ENCODE measurements around the gene ZNF273.

ZNF273 gene

DNA sequence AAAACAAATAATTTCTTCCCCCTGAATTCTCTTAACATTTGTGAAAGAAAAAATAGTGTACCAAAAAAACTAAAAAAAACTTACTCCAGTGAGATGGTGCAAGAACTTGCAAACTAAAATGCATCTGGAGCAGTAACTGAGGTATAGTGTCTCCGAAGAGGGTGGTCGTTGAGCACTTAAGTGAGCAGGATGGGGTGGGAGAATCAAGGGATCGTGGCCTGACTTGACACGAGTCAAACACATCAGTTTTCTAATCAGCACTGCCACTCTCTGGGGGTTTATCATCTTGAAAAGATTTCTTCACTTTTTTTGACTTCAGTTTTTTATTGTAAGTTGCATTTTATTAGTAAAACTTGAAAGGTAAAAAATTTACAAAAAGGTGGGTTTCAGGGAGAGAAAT, 2.5 kb downstream of the ZNF273 start:
- no peak overlapping the region for H3K27ac ChIP-seq (ENCODE audit: low read depth, low read length, poor library complexity, severe bottlenecking)
- H3K4me3 ChIP-seq (ENCODE audit: low read depth, low read length, poor library complexity, severe bottlenecking), result no peak overlapping the region
- H3K9me2 ChIP-seq (ENCODE audit: low read depth, low read length), result no peaks in the 10 kb centered on the region
- no peaks in the 10 kb centered on the region for H3K27me3 ChIP-seq (ENCODE audit: insufficient read depth, low read length)
- no peaks in the 10 kb centered on the region for H3F3A ChIP-seq (ENCODE audit: insufficient read depth, low read length)
- peaks cover 50% of the 10 kb centered on the region for H3K4me1 ChIP-seq (ENCODE audit: insufficient read depth, low read length, severe bottlenecking)
- H3K36me3 ChIP-seq (ENCODE audit: insufficient read depth, low read length), result peaks cover 33% of the 10 kb centered on the region
- H3K79me2 ChIP-seq (ENCODE audit: insufficient read depth, low read length), result peaks cover 69% of the 10 kb centered on the region
- H3K9ac ChIP-seq (ENCODE audit: low read length), result no peak overlapping the region
- no peak overlapping the region for H2AFZ ChIP-seq (ENCODE audit: low read length)
- no peaks in the 10 kb centered on the region for H4K20me1 ChIP-seq (ENCODE audit: insufficient read depth, low read length)
- H3K9me3 ChIP-seq (ENCODE audit: low read length), result peaks cover 11% of the 10 kb centered on the region
- peak overlapping the region; percentile 19; the same call in 1 of the 2 replicates for H3K4me2 ChIP-seq (ENCODE audit: low read length)
- TF ChIP-seq CTCF (IDR thresholded peaks at IDR 0.05; ENCODE audit: low read length) (no peak), EZH2 (IDR thresholded peaks at IDR 0.05; ENCODE audit: borderline replicate concordance, low read length) (no peak)

- TF ChIP-seq CTCF (IDR thresholded peaks at IDR 0.05; ENCODE audit: low read length) (no peak), EZH2 (IDR thresholded peaks at IDR 0.05; ENCODE audit: borderline replicate concordance, low read length) (no peak)
- peaks cover 41% of the 10 kb centered on the region for H3K36me3 ChIP-seq (ENCODE audit: insufficient read depth, low read length)
- peaks cover 23% of the 10 kb centered on the region for H3K9me3 ChIP-seq (ENCODE audit: low read length)
- H3K27ac ChIP-seq (ENCODE audit: low read depth, low read length, poor library complexity, severe bottlenecking), result peak overlapping the region; percentile 18
- H3K79me2 ChIP-seq (ENCODE audit: insufficient read depth, low read length), result peaks cover 89% of the 10 kb centered on the region
- no peaks in the 10 kb centered on the region for H4K20me1 ChIP-seq (ENCODE audit: insufficient read depth, low read length)
- no peak overlapping the region for H3K9ac ChIP-seq (ENCODE audit: low read length)
- peaks cover 46% of the 10 kb centered on the region for H3K4me1 ChIP-seq (ENCODE audit: insufficient read depth, low read length, severe bottlenecking)
- H3K4me3 ChIP-seq (ENCODE audit: low read depth, low read length, poor library complexity, severe bottlenecking), result no peak overlapping the region
- no peak overlapping the region for H3K4me2 ChIP-seq (ENCODE audit: low read length)
- no peak overlapping the region for H2AFZ ChIP-seq (ENCODE audit: low read length)
- no peaks in the 10 kb centered on the region for H3K9me2 ChIP-seq (ENCODE audit: low read depth, low read length)
- H3K27me3 ChIP-seq (ENCODE audit: insufficient read depth, low read length), result no peaks in the 10 kb centered on the region
- H3F3A ChIP-seq (ENCODE audit: insufficient read depth, low read length), result no peaks in the 10 kb centered on the region
Measured at GRCh38 chr7:64907641-64908326, 4.7 kb downstream of the ZNF273 start.

- peaks cover 46% of the 10 kb centered on the region for H3K36me3 ChIP-seq (ENCODE audit: insufficient read depth, low read length)
- H3K4me1 ChIP-seq (ENCODE audit: insufficient read depth, low read length, severe bottlenecking), result peaks cover 45% of the 10 kb centered on the region
- no peaks in the 10 kb centered on the region for H3F3A ChIP-seq (ENCODE audit: insufficient read depth, low read length)
- H4K20me1 ChIP-seq (ENCODE audit: insufficient read depth, low read length), result no peaks in the 10 kb centered on the region
- peaks cover 26% of the 10 kb centered on the region for H3K9me3 ChIP-seq (ENCODE audit: low read length)
- H3K27me3 ChIP-seq (ENCODE audit: insufficient read depth, low read length), result no peaks in the 10 kb centered on the region
- H2AFZ ChIP-seq (ENCODE audit: low read length), result no peak overlapping the region
- no peak overlapping the region for H3K4me2 ChIP-seq (ENCODE audit: low read length)
- no peak overlapping the region for H3K4me3 ChIP-seq (ENCODE audit: low read depth, low read length, poor library complexity, severe bottlenecking)
- peak overlapping the region; percentile 18 for H3K27ac ChIP-seq (ENCODE audit: low read depth, low read length, poor library complexity, severe bottlenecking)
- no peaks in the 10 kb centered on the region for H3K9me2 ChIP-seq (ENCODE audit: low read depth, low read length)
- H3K9ac ChIP-seq (ENCODE audit: low read length), result no peak overlapping the region
- TF ChIP-seq CTCF (IDR thresholded peaks at IDR 0.05; ENCODE audit: low read length) (no peak), EZH2 (IDR thresholded peaks at IDR 0.05; ENCODE audit: borderline replicate concordance, low read length) (no peak)
- H3K79me2 ChIP-seq (ENCODE audit: insufficient read depth, low read length), result peaks cover 92% of the 10 kb centered on the region
Measured at GRCh38 chr7:64908358-64908757, 5.3 kb downstream of the ZNF273 start.
